B cell (primary cell): Measurements from ENCODE around the gene NDST1. TPM values are rescaled to one million over a fixed set of nuclear protein-coding genes. Genes with fewer than 3 reads are reported as not detected.

Experiments
- ATAC-seq: fragments of 200-7000 bp; cut with Tn5 transposase; one replicate; pipeline ENCODE4 v1.10.0; 2021; ENCODE audit warnings: low read depth, mild to moderate bottlenecking, moderate number of reproducible peaks, moderate library complexity
- CTCF ChIA-PET: fragments of 350-600 bp; sonication (Branson Sonifier 250); formaldehyde crosslinking; loops from one replicate; lab custom pipeline; 2021; ENCODE audit warnings: antibody characterized with exemption, inconsistent platforms; lab: Charles Lee
- POLR2A ChIA-PET: fragments of 350-600 bp; sonication (Branson Sonifier 250); formaldehyde crosslinking; loops from one replicate; lab custom pipeline; 2021; ENCODE audit warnings: antibody characterized with exemption; lab: Charles Lee
- DNase-seq: peaks from one replicate; pipeline ENCODE4 v3.0.0; 2013
- H2AFZ ChIP-seq: 2 replicates; pipeline ENCODE4 v1.6.1; 2012; ENCODE audit warnings: mild to moderate bottlenecking, low read depth, low read length; ENCODE audit not compliant: insufficient read depth, poor library complexity, severe bottlenecking
- H3K27ac ChIP-seq, 2 donors: 1 replicate in 1 of 2; 2 replicates in 1 of 2; pipeline ENCODE4 v1.5.1; 2012 to 2013; ENCODE audit warnings: low read length in 2 of 2, mild to moderate bottlenecking in 2 of 2, moderate library complexity in 1 of 2
- H3K27me3 ChIP-seq, 4 experiments: fragments of 200-600 bp in 1 of 4; sonication (generic) in 1 of 4; replicated peaks in 1 of 4; 1 replicate in 2 of 4; 2 replicates in 2 of 4; pipeline versions ENCODE4 v1.6.1 to v1.7.0; 2013 to 2016; ENCODE audit warnings: low read length in 3 of 4, mild to moderate bottlenecking in 2 of 4, mixed read lengths in 1 of 4, moderate library complexity in 1 of 4; ENCODE audit not compliant: insufficient read depth in 4 of 4, control insufficient read depth in 3 of 4; ENCODE audit errors: control extremely low read depth in 1 of 4
- H3K36me3 ChIP-seq, 2 experiments: replicated peaks in 1 of 2; 1 replicate in 1 of 2; 2 replicates in 1 of 2; pipeline versions ENCODE4 v1.6.1 to v1.7.1; 2013; ENCODE audit warnings: low read length in 1 of 2; ENCODE audit not compliant: insufficient read depth in 2 of 2, control insufficient read depth in 1 of 2; ENCODE audit errors: control extremely low read depth in 1 of 2, extremely low read depth in 1 of 2
- H3K4me1 ChIP-seq, 2 donors: fragments of 200-600 bp in 1 of 2; sonication (generic) in 1 of 2; 1 replicate in 1 of 2; 2 replicates in 1 of 2; pipeline versions ENCODE4 v1.5.1 to v1.6.1; 2013 to 2017; ENCODE audit warnings: low read length in 2 of 2; ENCODE audit not compliant: control insufficient read depth in 2 of 2, insufficient read depth in 2 of 2
- H3K4me2 ChIP-seq: replicated peaks from 2 replicates; pipeline ENCODE3; 2012; ENCODE audit warnings: mild to moderate bottlenecking, low read depth, low read length; ENCODE audit not compliant: poor library complexity, severe bottlenecking
- H3K4me3 ChIP-seq, 5 experiments: fragments of 200-600 bp in 1 of 5; sonication (generic) in 1 of 5; 1 replicate in 3 of 5; 2 replicates in 2 of 5; pipeline versions ENCODE4 v1.5.1 to v1.7.0; 2011 to 2016; ENCODE audit warnings: low read length in 4 of 5, mild to moderate bottlenecking in 4 of 5, low read depth in 2 of 5, control low read depth in 1 of 5, moderate library complexity in 1 of 5; ENCODE audit not compliant: insufficient read depth in 1 of 5; ENCODE audit errors: control extremely low read depth in 1 of 5, extremely low read depth in 1 of 5
- H3K79me2 ChIP-seq: fragments of 200-600 bp; sonication (generic); one replicate; pipeline ENCODE4 v1.6.0; 2016; ENCODE audit warnings: low read length; ENCODE audit not compliant: control insufficient read depth, insufficient read depth
- H3K9ac ChIP-seq: fragments of 200-600 bp; sonication (generic); 2 replicates; pipeline ENCODE4 v1.6.1; 2017; ENCODE audit warnings: mild to moderate bottlenecking, low read length, moderate library complexity
- H3K9me3 ChIP-seq, 3 donors: one replicate each; pipeline versions ENCODE4 v1.6.1 to v1.7.1; 2013; ENCODE audit warnings: low read length in 2 of 3; ENCODE audit not compliant: control insufficient read depth in 2 of 3, insufficient read depth in 1 of 3; ENCODE audit errors: control extremely low read depth in 1 of 3
- H4K20me1 ChIP-seq: 2 replicates; pipeline ENCODE4 v1.6.0; 2012; ENCODE audit warnings: mild to moderate bottlenecking, low read length; ENCODE audit not compliant: insufficient read depth, control insufficient read depth, poor library complexity, severe bottlenecking
- H3K27ac Mint-ChIP-seq: one replicate; pipeline ENCODE4 v1.8.0; 2021; ENCODE audit warnings: mixed read lengths
- H3K27me3 Mint-ChIP-seq: one replicate; pipeline ENCODE4 v1.8.0; 2021; ENCODE audit warnings: mixed read lengths
- H3K4me1 Mint-ChIP-seq: one replicate; pipeline ENCODE4 v1.8.0; 2021; ENCODE audit warnings: mixed read lengths
- H3K4me3 Mint-ChIP-seq: one replicate; pipeline ENCODE4 v1.8.0; 2021; ENCODE audit warnings: mixed read lengths
- H3K9me3 Mint-ChIP-seq: one replicate; pipeline ENCODE4 v1.8.0; 2022; ENCODE audit warnings: mixed read lengths; ENCODE audit not compliant: insufficient read depth
- EZH2 ChIP-seq: IDR thresholded peaks from 2 replicates; pipeline ENCODE4 v1.6.1; 2012; ENCODE audit warnings: borderline replicate concordance, low read depth, mild to moderate bottlenecking, moderate library complexity, low read length; ENCODE audit not compliant: insufficient read depth, poor library complexity, severe bottlenecking
- WGBS: methylation state at CpG from one replicate; pipeline ENCODE4 v1.1.5; 2013; ENCODE audit warnings: missing lambda C conversion rate; ENCODE audit not compliant: insufficient coverage; 5-methylcytosine and 5-hydroxymethylcytosine counted together
- intact Hi-C: fragments of 100-400 bp; cut with micrococcal nuclease; formaldehyde crosslinking; loops from one replicate; pipeline ENCODE4 v1.10.0; 2022
- polyA plus RNA-seq: library from polyadenylated mRNA; depleted of rRNA; stranded (reverse); fragments of >200 nt; gene quantifications from 2 replicates; pipeline ENCODE4 v1.2.3, GENCODE V29; 2012
- total RNA-seq, 2 donors: library from RNA; stranded (reverse); fragments of 120-200 nt in 1 of 2; gene quantifications; 1 replicate in 1 of 2; 2 replicates in 1 of 2; pipeline versions ENCODE4 v1.2.3 to v1.2.4, GENCODE V29; 2013 to 2022
- TF ChIP-seq, protein P1 (sequence below): fragments of 200-600 bp; IDR thresholded peaks from one replicate; pipeline ENCODE4 v1.8.0; 2022; ENCODE audit warnings: antibody characterized with exemption, mild to moderate bottlenecking

The NDST1 gene
- total and polyA plus RNA-seq, 2 donors (not counting 1 experiment from before 2014, with no cell fraction given), result 4.3 to 7.0 TPM

DNA sequence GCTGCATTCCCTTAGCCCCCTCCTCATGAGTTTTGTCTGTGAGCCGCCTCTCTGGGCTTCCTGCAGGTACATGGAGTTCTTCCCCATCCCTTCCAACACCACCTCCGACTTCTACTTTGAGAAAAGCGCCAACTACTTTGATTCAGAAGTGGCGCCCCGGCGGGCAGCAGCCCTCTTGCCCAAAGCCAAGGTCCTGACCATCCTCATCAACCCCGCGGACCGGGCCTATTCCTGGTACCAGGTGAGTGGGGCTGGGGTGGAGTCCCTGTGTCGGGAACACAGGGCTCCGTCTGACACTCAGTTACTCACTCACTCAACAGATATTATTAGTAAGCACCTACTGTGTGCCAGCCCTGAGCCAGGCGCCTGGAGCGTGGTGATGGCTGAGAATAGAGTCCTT is 37.3 kb downstream of the NDST1 start:
- ChIA-PET POLR2A (interaction anchor here (0.5 kb wide), 1 partner anchor 605 kb away, joined by 5 read pairs; no protein-coding TSS in a partner anchor), CTCF (interaction anchor here (0.6 to 6.3 kb wide), 14 partner anchors 9 to 301 kb away, joined by 3 to 76 read pairs (median 4); partner anchors contain the start of gene IRGM)
- no peak overlapping the region for H3K27ac ChIP-seq
- H2AFZ ChIP-seq, result no peak overlapping the region
- H3K27me3 Mint-ChIP-seq, result no peaks in the 10 kb centered on the region
- H3K4me3 ChIP-seq, result no peak overlapping the region
- DNase-seq, result no peak
- H3K36me3 ChIP-seq, result peaks cover 0 to 4% of the 10 kb centered on the region in 2 experiments
- peaks cover 0 to 4% of the 10 kb centered on the region in 2 donors for H3K4me1 ChIP-seq
- no peak overlapping the region for H3K27ac Mint-ChIP-seq
- no peaks in the 10 kb centered on the region for H3K9me3 ChIP-seq
- no peak overlapping the region for H3K4me2 ChIP-seq
- H3K4me1 Mint-ChIP-seq, result peaks cover 1% of the 10 kb centered on the region
- ATAC-seq, result no peak
- WGBS, result 100% methylated on average over 4 of the region's 13 CpGs
- H4K20me1 ChIP-seq, result no peaks in the 10 kb centered on the region
- no peaks in the 10 kb centered on the region for H3K27me3 ChIP-seq
- no peaks in the 10 kb centered on the region for H3K79me2 ChIP-seq
- H3K4me3 Mint-ChIP-seq, result no peak overlapping the region
- no peak for TF ChIP-seq EZH2
- TF ChIP-seq, protein P1, sequence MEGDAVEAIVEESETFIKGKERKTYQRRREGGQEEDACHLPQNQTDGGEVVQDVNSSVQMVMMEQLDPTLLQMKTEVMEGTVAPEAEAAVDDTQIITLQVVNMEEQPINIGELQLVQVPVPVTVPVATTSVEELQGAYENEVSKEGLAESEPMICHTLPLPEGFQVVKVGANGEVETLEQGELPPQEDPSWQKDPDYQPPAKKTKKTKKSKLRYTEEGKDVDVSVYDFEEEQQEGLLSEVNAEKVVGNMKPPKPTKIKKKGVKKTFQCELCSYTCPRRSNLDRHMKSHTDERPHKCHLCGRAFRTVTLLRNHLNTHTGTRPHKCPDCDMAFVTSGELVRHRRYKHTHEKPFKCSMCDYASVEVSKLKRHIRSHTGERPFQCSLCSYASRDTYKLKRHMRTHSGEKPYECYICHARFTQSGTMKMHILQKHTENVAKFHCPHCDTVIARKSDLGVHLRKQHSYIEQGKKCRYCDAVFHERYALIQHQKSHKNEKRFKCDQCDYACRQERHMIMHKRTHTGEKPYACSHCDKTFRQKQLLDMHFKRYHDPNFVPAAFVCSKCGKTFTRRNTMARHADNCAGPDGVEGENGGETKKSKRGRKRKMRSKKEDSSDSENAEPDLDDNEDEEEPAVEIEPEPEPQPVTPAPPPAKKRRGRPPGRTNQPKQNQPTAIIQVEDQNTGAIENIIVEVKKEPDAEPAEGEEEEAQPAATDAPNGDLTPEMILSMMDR, result no peak
- no peaks in the 10 kb centered on the region for H3K9me3 Mint-ChIP-seq
- intact Hi-C loops, result loop anchor here (2.0 kb wide), 1 partner anchor 58 kb away; no protein-coding TSS in a partner anchor
- no peak overlapping the region for H3K9ac ChIP-seq

DNA sequence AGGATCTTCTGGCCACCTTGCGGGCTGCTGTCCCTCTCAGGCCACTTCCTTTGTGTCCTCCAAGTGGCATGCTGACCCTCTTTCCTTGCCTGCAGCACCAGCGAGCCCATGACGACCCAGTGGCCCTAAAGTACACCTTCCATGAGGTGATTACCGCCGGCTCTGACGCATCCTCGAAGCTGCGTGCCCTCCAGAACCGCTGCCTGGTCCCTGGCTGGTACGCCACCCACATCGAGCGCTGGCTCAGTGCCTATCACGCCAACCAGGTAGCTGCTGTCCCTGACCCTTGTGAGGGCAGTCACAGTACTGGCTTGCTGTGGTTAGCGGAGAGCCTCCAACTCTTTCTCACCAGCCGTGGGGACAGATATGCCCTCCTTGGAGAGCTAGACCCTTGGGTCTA is 40.2 kb downstream of the NDST1 start:
- H3K4me3 Mint-ChIP-seq, result no peak overlapping the region
- DNase-seq (no peak), ATAC-seq (no peak)
- intact Hi-C loops, result no loop called here
- H4K20me1 ChIP-seq, result no peaks in the 10 kb centered on the region
- H3K4me1 Mint-ChIP-seq, result peaks cover 1% of the 10 kb centered on the region
- H3K9me3 ChIP-seq, result no peaks in the 10 kb centered on the region
- no peaks in the 10 kb centered on the region for H3K27me3 ChIP-seq
- H3K36me3 ChIP-seq, result peaks cover 0 to 3% of the 10 kb centered on the region in 2 experiments
- POLR2A ChIA-PET, result no interaction called here
- H3K4me1 ChIP-seq, result peaks cover 0 to 4% of the 10 kb centered on the region in 2 donors
- CTCF ChIA-PET, result interaction anchor here (0.9 to 1.4 kb wide), 2 partner anchors 12 to 13 kb away, joined by 3 read pairs; no protein-coding TSS in a partner anchor
- no peaks in the 10 kb centered on the region for H3K9me3 Mint-ChIP-seq
- no peak overlapping the region for H2AFZ ChIP-seq
- H3K9ac ChIP-seq, result no peak overlapping the region
- no peak overlapping the region for H3K4me3 ChIP-seq
- H3K27ac ChIP-seq, result no peak overlapping the region
- no peaks in the 10 kb centered on the region for H3K27me3 Mint-ChIP-seq
- no peak overlapping the region for H3K4me2 ChIP-seq
- no peaks in the 10 kb centered on the region for H3K79me2 ChIP-seq
- TF ChIP-seq EZH2, result no peak
- WGBS, result 97% methylated on average over 13 of the region's 15 CpGs
- no peak overlapping the region for H3K27ac Mint-ChIP-seq
